Germinal center (tissue), 1 donor: Measurements from ENCODE around the gene PDXP.
"Not testable (repeated sequence)": the region's sequence is repeated elsewhere in the genome, so short reads cannot be mapped to it uniquely, and the experiment has no call there.

Experiments used
- DNase-seq: peaks from one replicate; pipeline ENCODE4 v3.0.0; 2012; ENCODE audit warnings: mixed read lengths, low spot score

PDXP gene

GRCh38 chr22:37674951-37675929 lies 16.7 kb downstream of the PDXP start, which contains the start of gene LGALS1:
Gene LGALS1, plus strand, starts transcription at chr22:37675636. Its CDS starts 67 bp downstream, at chr22:37675703.
- peak; percentile 27 for DNase-seq

GRCh38 chr22:37675930-37676735 lies 17.6 kb downstream of the PDXP start:
- DNase-seq = no peak

DNA sequence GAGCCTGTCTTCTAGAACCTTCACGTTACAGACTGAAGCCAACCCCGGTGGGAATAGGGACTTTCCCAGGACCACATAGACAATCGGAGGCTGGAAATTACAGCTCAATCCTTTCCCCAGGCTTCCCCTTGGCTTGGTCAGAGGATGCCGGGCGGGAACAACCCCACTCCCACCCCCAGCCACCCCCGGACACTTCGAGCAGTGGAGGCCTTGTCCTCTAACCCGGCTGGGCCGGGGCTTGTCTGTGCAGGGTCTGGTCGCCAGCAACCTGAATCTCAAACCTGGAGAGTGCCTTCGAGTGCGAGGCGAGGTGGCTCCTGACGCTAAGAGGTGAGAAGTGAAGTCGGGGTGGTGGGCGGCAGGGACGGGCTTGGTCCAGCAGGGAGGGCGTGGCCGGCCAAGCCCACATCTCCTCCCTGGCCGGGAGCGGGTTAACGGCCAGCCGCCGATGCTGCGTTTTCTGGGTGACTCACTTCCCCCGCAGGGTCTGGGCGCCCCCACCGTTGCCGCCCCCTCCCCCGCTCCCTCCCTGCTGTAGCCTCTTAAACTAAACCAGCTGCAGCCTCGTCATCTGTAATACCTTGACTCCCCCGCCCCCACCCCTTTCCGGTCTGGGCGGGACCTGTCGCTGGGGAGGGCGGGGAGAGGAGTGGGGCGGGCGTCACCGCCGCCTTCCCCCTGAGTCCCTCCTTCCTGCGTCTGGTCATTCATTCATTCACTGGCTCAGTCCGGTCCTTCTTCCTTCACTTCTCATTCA lies 18.4 kb downstream of the PDXP start:
- DNase-seq = peak; percentile 81

GRCh38 chr22:37677493-37677974 lies 19.0 kb downstream of the PDXP start:
- no peak for DNase-seq

GRCh38 chr22:37678372-37678771 lies 19.8 kb downstream of the PDXP start:
- no peak for DNase-seq

GRCh38 chr22:37679670-37680069 lies 21.1 kb downstream of the PDXP start:
- DNase-seq = no peak

GRCh38 chr22:37680191-37680851 lies 21.8 kb downstream of the PDXP start:
- DNase-seq = no peak

- no peak for DNase-seq
These were observed 22.5 kb downstream of the PDXP start for GRCh38 chr22:37681001-37681424.

DNA sequence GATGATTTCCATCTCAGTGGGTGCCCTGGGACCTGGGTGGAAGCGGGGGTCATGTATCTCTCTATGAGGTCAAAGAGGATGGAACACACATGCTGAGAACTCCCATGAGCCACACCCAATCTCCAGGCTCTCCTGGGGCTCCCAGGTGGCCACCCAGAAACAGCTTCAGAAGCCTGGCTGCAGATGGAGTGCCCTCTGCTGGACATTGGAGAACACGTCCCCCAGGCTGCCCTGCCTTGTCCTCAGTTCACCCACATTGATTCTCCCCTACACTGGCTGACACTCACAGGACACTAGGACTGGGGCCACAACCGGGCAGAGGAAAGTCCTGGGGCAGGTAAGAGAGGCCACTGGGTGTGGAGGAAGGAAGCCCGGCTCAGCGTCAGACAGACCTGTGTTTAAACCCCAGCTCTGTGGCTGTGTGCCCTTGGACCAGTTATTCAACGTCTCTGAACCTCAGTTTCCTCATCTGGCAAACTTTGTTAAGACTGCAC lies 23.1 kb downstream of the PDXP start:
- peak; percentile 71 for DNase-seq

DNA sequence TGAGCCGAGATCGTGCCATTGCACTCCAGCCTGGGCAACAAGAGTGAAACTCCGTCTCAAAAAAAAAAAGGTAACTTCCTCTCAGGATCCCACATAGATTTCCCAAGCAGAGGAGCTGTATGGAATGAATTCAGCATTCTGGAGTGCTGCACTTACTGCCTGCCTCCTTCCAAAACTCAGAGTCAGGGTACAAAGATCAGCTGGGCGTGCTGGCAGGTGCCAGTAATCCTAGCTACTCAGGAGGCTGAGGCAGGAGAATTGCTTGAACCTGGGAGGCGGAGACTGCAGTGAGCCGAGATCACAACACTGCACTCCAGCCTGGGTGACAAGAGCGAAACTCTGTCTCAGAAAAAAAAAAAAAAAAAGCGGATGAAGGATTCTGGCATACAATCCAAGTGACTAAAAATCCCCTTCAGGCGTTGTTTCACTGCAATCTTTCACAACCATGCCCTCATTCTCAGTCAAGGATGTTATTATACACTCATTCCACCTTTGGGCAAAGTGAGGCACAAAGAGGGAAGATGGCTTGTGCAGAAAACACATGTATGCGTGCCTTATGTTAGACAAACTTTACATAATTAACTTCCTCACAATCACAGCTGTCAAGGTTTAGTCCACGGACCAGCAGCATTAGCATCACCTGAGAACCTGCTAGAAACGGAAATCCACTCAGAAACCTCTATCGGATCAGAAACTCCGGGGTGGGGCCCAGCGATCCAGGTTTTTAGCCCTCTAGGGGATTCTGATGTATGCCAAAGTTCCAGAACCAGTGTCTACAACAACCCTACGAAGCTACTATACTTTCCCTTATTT lies 26.5 kb downstream of the PDXP start:
- DNase-seq = no peak

- DNase-seq = peak; percentile 78
These were observed 27.8 kb downstream of the PDXP start, which contains the start of gene NOL12 for GRCh38 chr22:37686002-37686982. Gene NOL12, plus strand, starts transcription at chr22:37686343. Its CDS starts 50 bp downstream, at chr22:37686393.

GRCh38 chr22:37690407-37690806 lies 31.9 kb downstream of the PDXP start:
- DNase-seq = no peak

- DNase-seq = no peak
These were observed 32.5 kb downstream of the PDXP start for GRCh38 chr22:37690901-37691504.

DNA sequence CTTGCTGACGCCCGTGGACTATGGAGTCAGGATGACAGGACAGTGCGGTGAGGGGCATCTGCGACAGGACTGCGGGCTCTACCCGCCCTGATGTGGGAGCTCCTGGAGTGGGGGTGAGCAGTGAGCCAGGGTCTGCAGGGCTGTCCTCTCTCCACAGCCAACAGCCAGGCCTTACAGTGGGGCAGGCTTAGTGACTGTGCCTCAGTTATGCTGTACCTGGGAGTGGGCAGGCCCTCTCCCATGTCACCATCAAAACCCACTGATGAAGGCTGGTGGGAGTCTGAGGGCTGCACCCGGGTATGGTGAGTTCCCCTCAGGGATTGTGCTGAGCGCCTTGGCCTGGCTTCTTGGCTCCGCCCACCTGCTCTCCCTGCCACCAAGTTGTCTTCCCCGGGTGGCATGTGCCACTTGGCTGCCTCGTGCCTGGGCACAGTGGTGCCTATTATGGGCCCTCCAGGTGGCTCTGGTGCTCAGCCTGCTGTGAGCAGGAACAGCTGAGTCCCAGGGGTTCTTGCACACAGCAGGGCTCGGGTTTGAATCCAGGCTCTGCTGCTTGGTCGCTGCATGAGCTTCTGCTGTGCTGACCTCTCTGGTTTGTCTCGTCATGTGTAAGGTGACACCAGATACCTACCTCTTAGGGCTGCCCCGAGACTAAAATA lies 34.2 kb downstream of the PDXP start:
- DNase-seq = no peak

GRCh38 chr22:37694131-37694530 lies 35.6 kb downstream of the PDXP start:
- not testable (repeated sequence) for DNase-seq

GRCh38 chr22:37696260-37696656 lies 37.7 kb downstream of the PDXP start:
- not testable (repeated sequence) for DNase-seq

DNA sequence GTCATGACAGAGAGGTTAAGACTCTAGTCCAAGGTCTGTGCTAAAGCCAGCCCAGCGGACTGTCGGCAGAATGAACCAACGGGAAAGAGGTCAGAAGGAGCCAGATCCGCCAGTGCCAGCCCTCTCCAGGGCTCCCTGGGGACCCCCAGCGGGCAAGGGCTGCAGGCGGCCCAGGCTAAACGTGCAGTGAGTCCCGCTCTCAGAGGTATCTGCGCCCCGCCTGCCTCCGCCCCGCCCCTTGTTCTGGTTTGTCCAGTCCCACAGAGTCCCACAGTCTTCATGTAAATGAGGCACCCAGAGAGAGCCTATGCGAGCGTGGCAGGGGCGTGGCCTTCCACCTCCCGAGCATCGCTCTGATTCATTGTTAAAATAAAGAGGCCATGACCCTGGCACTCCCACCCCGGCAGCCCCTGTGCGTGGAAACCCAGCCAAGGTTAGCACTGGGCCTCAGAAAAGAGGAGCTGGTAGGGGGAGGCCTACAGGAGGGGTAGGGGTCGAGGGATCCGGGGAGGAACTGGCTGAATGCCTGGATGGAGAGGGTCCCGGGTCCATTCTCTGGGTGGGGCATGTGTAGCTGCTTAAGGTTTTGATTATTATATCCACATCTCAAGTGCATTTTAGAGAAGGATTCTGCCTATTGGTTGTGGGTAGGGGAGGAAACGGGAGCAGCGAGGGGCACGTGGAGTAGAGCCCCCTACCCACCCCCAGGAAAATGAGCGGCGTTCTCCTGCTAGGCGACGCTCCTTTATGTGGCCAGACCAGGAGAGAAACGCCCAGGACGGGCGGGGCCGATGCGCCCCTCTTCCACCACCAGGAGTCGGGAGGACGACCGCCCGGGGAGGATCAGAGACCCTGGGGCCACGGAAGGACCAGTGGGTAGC lies 38.4 kb downstream of the PDXP start, which contains the start of gene TRIOBP:
TRIOBP (plus strand) TSS at position 392 of the 881 bp plus-strand sequence. CDS start 4,318 bp downstream, outside the sequence.
- peak; percentile 94 for DNase-seq
